IMR-90 (cell line): Measurements from ENCODE around the gene IGSF22. TPM values are rescaled to one million over a fixed set of nuclear protein-coding genes. Genes with fewer than 3 reads are reported as not detected.

Source experiments
- ATAC-seq: fragments of 200-7000 bp; cut with Tn5 transposase; 2 replicates; pipeline ENCODE4 v1.9.1; 2020; ENCODE audit warnings: low read depth, mild to moderate bottlenecking, moderate library complexity
- BruUV-seq: library from RNA; stranded (reverse); fragments of 400-500 nt; replicated peaks from 2 replicates; lab custom pipeline; 2021; lab: Mats Ljungman, UMichigan
- CTCF ChIA-PET: fragments of 300-600 bp; formaldehyde crosslinking; extraction: SDS; loops from one replicate; lab custom pipeline; 2021; ENCODE audit warnings: antibody characterized with exemption; lab: Yijun Ruan, JAX
- POLR2A ChIA-PET: fragments of 300-600 bp; sonication (Branson Sonifier 250); formaldehyde crosslinking; loops from one replicate; lab custom pipeline; 2022; ENCODE audit warnings: antibody characterized with exemption; ENCODE audit not compliant: unreplicated experiment; lab: Charles Lee
- DNase-seq: peaks from one replicate; pipeline ENCODE4 v3.0.0; 2013
- H2AFZ ChIP-seq: replicated peaks from 2 replicates; pipeline ENCODE3; 2013; ENCODE audit warnings: low read length, mild to moderate bottlenecking; ENCODE audit not compliant: poor library complexity
- H2AK5ac ChIP-seq: 2 replicates; pipeline ENCODE4 v1.6.1; 2013; ENCODE audit warnings: low read depth, low read length, inconsistent platforms
- H2AK9ac ChIP-seq: replicated peaks from 2 replicates; pipeline ENCODE3; 2013; ENCODE audit warnings: mild to moderate bottlenecking, low read depth, low read length, moderate library complexity; ENCODE audit not compliant: poor library complexity
- H2BK120ac ChIP-seq: 2 replicates; pipeline ENCODE4 v1.6.1; 2013; ENCODE audit warnings: low read depth, low read length, inconsistent platforms
- H2BK15ac ChIP-seq: 3 replicates; pipeline ENCODE4 v1.6.1; 2013; ENCODE audit warnings: low read depth, low read length, inconsistent platforms
- H2BK20ac ChIP-seq: 2 replicates; pipeline ENCODE4 v1.6.1; 2013; ENCODE audit warnings: low read depth, mild to moderate bottlenecking, inconsistent platforms, low read length, moderate library complexity
- H2BK5ac ChIP-seq: 2 replicates; pipeline ENCODE4 v1.6.1; 2013; ENCODE audit warnings: mild to moderate bottlenecking, low read depth, low read length, inconsistent platforms; ENCODE audit not compliant: poor library complexity, severe bottlenecking
- H3K14ac ChIP-seq: replicated peaks from 2 replicates; pipeline ENCODE4 v1.6.1; 2013; ENCODE audit warnings: low read depth, low read length, inconsistent platforms
- H3K18ac ChIP-seq: 2 replicates; pipeline ENCODE4 v1.6.1; 2013; ENCODE audit warnings: low read depth, low read length, control low read depth
- H3K23ac ChIP-seq: 2 replicates; pipeline ENCODE4 v1.6.1; 2013; ENCODE audit warnings: low read depth, low read length, inconsistent platforms
- H3K27ac ChIP-seq: 2 replicates; pipeline ENCODE4 v1.5.1; 2013; ENCODE audit warnings: mild to moderate bottlenecking, control low read depth, low read length; ENCODE audit not compliant: insufficient read depth
- H3K27me3 ChIP-seq: 2 replicates; pipeline ENCODE4 v1.6.1; 2013; ENCODE audit warnings: low read length; ENCODE audit not compliant: control insufficient read depth, insufficient read depth
- H3K36me3 ChIP-seq: 2 replicates; pipeline ENCODE4 v1.6.1; 2013; ENCODE audit warnings: low read length, mixed read lengths; ENCODE audit not compliant: control insufficient read depth, insufficient read depth
- H3K4ac ChIP-seq: 2 replicates; pipeline ENCODE4 v1.6.1; 2013; ENCODE audit warnings: low read depth, low read length, inconsistent platforms
- H3K4me1 ChIP-seq: 2 replicates; pipeline ENCODE4 v1.6.1; 2013; ENCODE audit warnings: low read length, mixed read lengths; ENCODE audit not compliant: control insufficient read depth, insufficient read depth
- H3K4me2 ChIP-seq: 2 replicates; pipeline ENCODE4 v1.6.1; 2013; ENCODE audit warnings: low read depth, mild to moderate bottlenecking, control low read depth, low read length, moderate library complexity
- H3K4me3 ChIP-seq: 2 replicates; pipeline ENCODE4 v1.5.1; 2013; ENCODE audit warnings: low read depth, mild to moderate bottlenecking, control low read depth, low read length, moderate library complexity; ENCODE audit not compliant: insufficient read depth
- H3K56ac ChIP-seq: 2 replicates; pipeline ENCODE4 v1.6.1; 2013; ENCODE audit warnings: low read length, inconsistent platforms; ENCODE audit not compliant: insufficient read depth; ENCODE audit errors: extremely low read depth
- H3K79me1 ChIP-seq, 2 experiments: 2 replicates each; pipeline ENCODE4 v1.6.1; 2013; ENCODE audit warnings: low read length in 2 of 2, inconsistent platforms in 1 of 2, low read depth in 1 of 2
- H3K9ac ChIP-seq: 2 replicates; pipeline ENCODE4 v1.6.1; 2013; ENCODE audit warnings: low read depth, low read length, control low read depth
- H3K9me1 ChIP-seq: 2 replicates; pipeline ENCODE4 v1.6.1; 2013; ENCODE audit warnings: low read length, inconsistent platforms; ENCODE audit not compliant: insufficient read depth
- H3K9me3 ChIP-seq: 2 replicates; pipeline ENCODE4 v1.6.1; 2013; ENCODE audit warnings: low read length; ENCODE audit not compliant: control insufficient read depth, insufficient read depth
- H4K20me1 ChIP-seq: 2 replicates; pipeline ENCODE4 v1.6.1; 2013; ENCODE audit warnings: low read length, inconsistent platforms; ENCODE audit not compliant: insufficient read depth
- H4K5ac ChIP-seq: 2 replicates; pipeline ENCODE4 v1.6.1; 2013; ENCODE audit warnings: mild to moderate bottlenecking, low read depth, low read length, control low read depth
- H4K8ac ChIP-seq, 2 experiments: 2 replicates each; pipeline ENCODE4 v1.6.1; 2013; ENCODE audit warnings: low read depth in 2 of 2, low read length in 2 of 2, control low read depth in 1 of 2, inconsistent platforms in 1 of 2
- H4K91ac ChIP-seq: 2 replicates; pipeline ENCODE4 v1.6.1; 2013; ENCODE audit warnings: low read depth, low read length, inconsistent platforms; ENCODE audit not compliant: insufficient read depth
- CEBPB ChIP-seq: IDR thresholded peaks from 2 replicates; pipeline ENCODE4 v1.6.1; 2012; ENCODE audit warnings: low read depth, low read length, improper control_type of control experiment
- CHD1 ChIP-seq: IDR thresholded peaks from 2 replicates; pipeline ENCODE4 v1.6.1; 2012; ENCODE audit warnings: low read depth, low read length, improper control_type of control experiment
- ELK1 ChIP-seq: fragments of 150-350 bp; IDR thresholded peaks from 2 replicates; pipeline ENCODE4 v1.6.1; 2016; ENCODE audit warnings: low read depth, mild to moderate bottlenecking, low read length, moderate library complexity, borderline replicate concordance
- FOS ChIP-seq: fragments of 150-350 bp; IDR thresholded peaks from 2 replicates; pipeline ENCODE4 v1.6.1; 2016; ENCODE audit warnings: low read depth, low read length
- MAFK ChIP-seq: IDR thresholded peaks from 2 replicates; pipeline ENCODE4 v1.6.1; 2012; ENCODE audit warnings: low read depth, low read length, improper control_type of control experiment
- MAZ ChIP-seq: IDR thresholded peaks from 2 replicates; pipeline ENCODE4 v1.6.1; 2012; ENCODE audit warnings: low read depth, mild to moderate bottlenecking, low read length, improper control_type of control experiment, moderate library complexity, borderline replicate concordance
- MXI1 ChIP-seq: IDR thresholded peaks from 2 replicates; pipeline ENCODE4 v1.6.1; 2012; ENCODE audit warnings: low read depth, mild to moderate bottlenecking, low read length, moderate library complexity, borderline replicate concordance
- POLR2A ChIP-seq: IDR thresholded peaks from 2 replicates; pipeline ENCODE4 v1.6.1; 2012; ENCODE audit warnings: mild to moderate bottlenecking, low read depth, low read length
- RAD21 ChIP-seq: IDR thresholded peaks from 2 replicates; pipeline ENCODE4 v1.6.1; 2012; ENCODE audit warnings: low read length, improper control_type of control experiment
- RFX5 ChIP-seq: IDR thresholded peaks from 2 replicates; pipeline ENCODE4 v1.8.0; 2012; ENCODE audit warnings: low read depth, mild to moderate bottlenecking, low read length, moderate library complexity
- USF2 ChIP-seq: fragments of 150-350 bp; IDR thresholded peaks from 2 replicates; pipeline ENCODE4 v1.6.1; 2017; ENCODE audit warnings: mild to moderate bottlenecking, antibody characterized with exemption, low read length, low read depth
- WGBS, 2 experiments: methylation state at CpG; one replicate each; pipeline versions ENCODE4 v1.1.5 to v1.1.7; 2013; ENCODE audit warnings: missing lambda C conversion rate in 2 of 2; ENCODE audit not compliant: insufficient read length in 1 of 2; ENCODE audit errors: extremely low coverage in 2 of 2; 5-methylcytosine and 5-hydroxymethylcytosine counted together
- dilution Hi-C: fragments of 300-500 bp; cut with HindIII; formaldehyde crosslinking; loops from one replicate; pipeline ENCODE4 v1.14.3; 2018; ENCODE audit warnings: low sequenced_read_pairs; ENCODE audit not compliant: unreplicated experiment
- in situ Hi-C: fragments of 300-500 bp; cut with MboI; formaldehyde crosslinking; loops from 3 replicates; pipeline ENCODE4 v1.14.3; 2019; ENCODE audit warnings: low sequenced_read_pairs, inconsistent platforms, mixed read lengths
- intact Hi-C: fragments of 100-400 bp; cut with micrococcal nuclease; formaldehyde crosslinking; loops from 2 replicates; pipeline ENCODE4 v1.10.0; 2022
- polyA plus RNA-seq, 3 experiments: library from polyadenylated mRNA; depleted of rRNA; stranded (reverse); fragments of >200 nt; gene quantifications; 2 replicates each; pipeline ENCODE4 v1.2.3, GENCODE V29; 2012; ENCODE audit warnings: low replicate concordance in 1 of 3
- total RNA-seq: library from RNA; depleted of rRNA; stranded (reverse); fragments of >200 nt; gene quantifications from 2 replicates; pipeline ENCODE4 v1.2.3, GENCODE V29; 2012

The IGSF22 gene
- total and polyA plus RNA-seq, 2 of the 4 experiments (the other 2 are of a cell fraction) = not detected

GRCh38 chr11:18692941-18693760 lies 32.8 kb downstream of the IGSF22 start:
- Histone ChIP-seq H3K9me3 (no peaks in the 10 kb centered on the region), H3K9ac (no peak overlapping the region), H3K9me1 (peaks cover 1% of the 10 kb centered on the region; the same call in 1 of the 2 replicates), H4K5ac (no peak overlapping the region), H2BK120ac (no peak overlapping the region), H2AK5ac (no peak overlapping the region), H4K8ac (no peak overlapping the region), H3K23ac (no peak overlapping the region), H3K27me3 (no peaks in the 10 kb centered on the region), H3K56ac (no peak overlapping the region), H3K4me1 (peaks cover under 1% of the 10 kb centered on the region; the same call in 1 of the 2 replicates), H3K79me1 (no peaks in the 10 kb centered on the region), H2BK20ac (no peak overlapping the region), H2BK15ac (no peak overlapping the region), H3K4ac (no peak overlapping the region), H4K91ac (no peak overlapping the region), H3K18ac (no peak overlapping the region), H3K36me3 (no peaks in the 10 kb centered on the region), H2AFZ (no peak overlapping the region), H3K27ac (no peak overlapping the region), H2BK5ac (no peak overlapping the region), H3K14ac (no peak overlapping the region), H4K20me1 (no peaks in the 10 kb centered on the region), H3K4me3 (no peak overlapping the region), H2AK9ac (no peak overlapping the region), H3K4me2 (no peak overlapping the region)
- in situ Hi-C loops (no loop called here), dilution Hi-C loops (no loop called here), intact Hi-C loops (no loop called here)
- ChIA-PET CTCF (interaction anchor here (0.5 kb wide), 1 partner anchor 29 kb away, joined by 3 read pairs; no protein-coding TSS in a partner anchor), POLR2A (no interaction called here)
- ATAC-seq (no peak), DNase-seq (no peak)
- WGBS, 2 experiments = 40% methylated on average over 3 of the region's 9 CpGs; no CpG with 5 or more reads in 1 of the 2 experiments
- no TSS peak for BruUV-seq
- TF ChIP-seq RAD21 (no peak), CHD1 (no peak), MAZ (no peak), POLR2A (no peak), CEBPB (no peak), USF2 (no peak), FOS (no peak), MAFK (no peak), RFX5 (no peak), ELK1 (no peak), MXI1 (no peak)
